G401.6 (cell line): Measurements from ENCODE around the gene ARL13B.
A peak's percentile ranks its signal among the peaks of the same experiment; 100 is the strongest.
"Not testable (repeated sequence)": the region's sequence is repeated elsewhere in the genome, so short reads cannot be mapped to it uniquely, and the experiment has no call there.

Experiments used
- FAIRE-seq: peaks from 2 replicates; lab custom pipeline; 2012; peaks lifted over from hg19 to GRCh38; lab: Jason Lieb, UNC

The ARL13B gene

GRCh38 chr3:93979850-93980676 lies at the start of gene ARL13B:
Gene ARL13B, plus strand, starts transcription at chr3:93980155. Its CDS starts 269 bp downstream, at chr3:93980424.
- peak; percentile 99 for FAIRE-seq

GRCh38 chr3:93931597-93932229 lies 48.2 kb upstream of the ARL13B start:
- FAIRE-seq, result no peak

- no peak for FAIRE-seq
Observed at GRCh38 chr3:93934366-93935046, 45.4 kb upstream of the ARL13B start.

GRCh38 chr3:93936549-93936948 lies 43.4 kb upstream of the ARL13B start:
- no peak for FAIRE-seq

GRCh38 chr3:93937485-93937884 lies 42.5 kb upstream of the ARL13B start:
- FAIRE-seq, result not testable (repeated sequence)

- not testable (repeated sequence) for FAIRE-seq
Observed at GRCh38 chr3:93949958-93950357, 30.0 kb upstream of the ARL13B start.

GRCh38 chr3:93961026-93961425 lies 18.9 kb upstream of the ARL13B start:
- FAIRE-seq, result no peak

GRCh38 chr3:93961489-93961888 lies 18.5 kb upstream of the ARL13B start:
- FAIRE-seq, result no peak

- FAIRE-seq, result no peak
Observed at GRCh38 chr3:93962798-93963197, 17.2 kb upstream of the ARL13B start.

- FAIRE-seq, result not testable (repeated sequence)
Observed at GRCh38 chr3:93965106-93965505, 14.8 kb upstream of the ARL13B start.

GRCh38 chr3:93969443-93969842 lies 10.5 kb upstream of the ARL13B start:
- FAIRE-seq, result no peak

- FAIRE-seq, result no peak
Observed at GRCh38 chr3:93969997-93970396, 10.0 kb upstream of the ARL13B start.

- FAIRE-seq, result no peak
Observed at GRCh38 chr3:93973131-93974126, 6.5 kb upstream of the ARL13B start, which contains the start of gene PROS1. Gene PROS1, minus strand, starts transcription at chr3:93973896. Its CDS starts 147 bp downstream, at chr3:93973749.

- no peak for FAIRE-seq
Observed at GRCh38 chr3:93981649-93982048, 1.7 kb downstream of the ARL13B start.

GRCh38 chr3:93983408-93983807 lies 3.5 kb downstream of the ARL13B start:
- no peak for FAIRE-seq

GRCh38 chr3:93984618-93985017 lies 4.7 kb downstream of the ARL13B start:
- FAIRE-seq, result no peak

- FAIRE-seq, result no peak
Observed at GRCh38 chr3:93988283-93988682, 8.3 kb downstream of the ARL13B start.

- no peak for FAIRE-seq
Observed at GRCh38 chr3:93988764-93989163, 8.8 kb downstream of the ARL13B start.

- FAIRE-seq, result no peak
Observed at GRCh38 chr3:93989241-93989640, 9.3 kb downstream of the ARL13B start.

- no peak for FAIRE-seq
Observed at GRCh38 chr3:93991631-93992030, 11.7 kb downstream of the ARL13B start.

- no peak for FAIRE-seq
Observed at GRCh38 chr3:93992207-93992606, 12.3 kb downstream of the ARL13B start.

GRCh38 chr3:93994056-93994455 lies 14.1 kb downstream of the ARL13B start:
- FAIRE-seq, result no peak
